Activated naive CD8-positive, alpha-beta T cell (primary cell): Measurements from ENCODE around the gene CTNNA2.

ENCODE experiments used
- H3K27ac Mint-ChIP-seq: one replicate; pipeline ENCODE4 v1.8.0; 2021; ENCODE audit warnings: mixed read lengths
- H3K27me3 Mint-ChIP-seq: one replicate; pipeline ENCODE4 v1.8.0; 2021; ENCODE audit warnings: mixed read lengths
- H3K36me3 Mint-ChIP-seq: one replicate; pipeline ENCODE4 v1.8.0; 2021; ENCODE audit warnings: mixed read lengths
- H3K4me1 Mint-ChIP-seq: one replicate; pipeline ENCODE4 v1.8.0; 2021; ENCODE audit warnings: low read depth, mixed read lengths
- H3K4me3 Mint-ChIP-seq: one replicate; pipeline ENCODE4 v1.8.0; 2021; ENCODE audit warnings: mild to moderate bottlenecking, mixed read lengths
- H3K9me3 Mint-ChIP-seq: one replicate; pipeline ENCODE4 v1.8.0; 2021; ENCODE audit warnings: low read depth, mixed read lengths

CTNNA2 gene

DNA sequence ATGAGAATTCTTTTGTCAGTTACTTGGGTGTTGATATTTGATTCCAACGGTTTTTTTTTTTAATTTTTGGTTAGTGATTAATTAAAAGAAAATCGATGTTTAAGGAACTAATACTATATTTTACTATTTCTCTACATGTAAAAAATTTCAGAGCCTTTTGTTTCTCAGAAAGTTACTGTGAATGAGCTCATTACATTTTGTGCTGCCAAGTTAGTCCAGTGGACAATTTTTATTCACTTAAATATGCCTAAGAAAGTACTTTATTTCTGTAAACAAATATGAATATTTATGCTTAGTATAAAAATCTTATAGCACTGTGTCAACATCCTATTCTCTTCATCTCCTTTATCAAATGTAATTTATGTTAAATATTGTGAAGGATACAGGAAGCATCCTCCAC lies 309.3 kb downstream of the CTNNA2 start:
- H3K27me3 Mint-ChIP-seq, result no peaks in the 10 kb centered on the region
- no peak overlapping the region for H3K27ac Mint-ChIP-seq
- H3K36me3 Mint-ChIP-seq, result no peaks in the 10 kb centered on the region
- H3K4me3 Mint-ChIP-seq, result no peak overlapping the region
- H3K9me3 Mint-ChIP-seq, result peaks cover 13% of the 10 kb centered on the region
- H3K4me1 Mint-ChIP-seq, result no peaks in the 10 kb centered on the region

DNA sequence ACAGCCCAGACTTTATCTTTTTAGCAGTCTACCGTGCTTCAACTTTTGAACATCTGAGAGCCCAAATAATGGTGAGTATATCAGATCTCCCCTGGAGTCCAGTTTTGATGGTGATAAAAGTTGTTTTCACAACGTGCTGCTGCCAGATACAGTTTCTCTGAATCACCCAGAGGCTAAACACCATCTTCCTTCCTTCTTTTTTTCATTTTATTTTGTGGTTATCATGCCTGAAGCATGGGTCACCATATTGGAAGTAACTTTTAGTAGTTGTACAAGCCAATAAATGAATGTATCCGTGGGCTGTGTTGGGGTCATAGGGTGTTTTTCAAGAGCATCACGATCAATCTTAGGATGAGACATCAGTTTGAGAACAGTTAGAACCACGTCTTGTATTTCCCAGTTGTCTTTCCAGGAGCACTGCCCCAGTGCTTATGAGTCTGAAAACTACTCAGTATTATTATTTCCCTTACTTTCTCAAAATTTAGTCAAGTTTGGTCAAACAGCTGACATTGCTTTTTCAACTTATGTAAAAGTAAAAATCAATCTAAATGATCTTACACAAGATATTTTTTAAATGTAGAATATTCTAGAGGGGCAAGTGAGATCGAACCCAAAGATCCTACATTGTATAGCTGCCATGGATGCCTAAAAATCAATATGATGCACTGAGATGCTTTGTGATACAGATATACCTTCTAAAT lies 311.4 kb downstream of the CTNNA2 start:
- H3K27ac Mint-ChIP-seq, result no peak overlapping the region
- no peaks in the 10 kb centered on the region for H3K4me1 Mint-ChIP-seq
- no peaks in the 10 kb centered on the region for H3K27me3 Mint-ChIP-seq
- H3K36me3 Mint-ChIP-seq, result no peaks in the 10 kb centered on the region
- no peak overlapping the region for H3K4me3 Mint-ChIP-seq
- H3K9me3 Mint-ChIP-seq, result peaks cover 13% of the 10 kb centered on the region

DNA sequence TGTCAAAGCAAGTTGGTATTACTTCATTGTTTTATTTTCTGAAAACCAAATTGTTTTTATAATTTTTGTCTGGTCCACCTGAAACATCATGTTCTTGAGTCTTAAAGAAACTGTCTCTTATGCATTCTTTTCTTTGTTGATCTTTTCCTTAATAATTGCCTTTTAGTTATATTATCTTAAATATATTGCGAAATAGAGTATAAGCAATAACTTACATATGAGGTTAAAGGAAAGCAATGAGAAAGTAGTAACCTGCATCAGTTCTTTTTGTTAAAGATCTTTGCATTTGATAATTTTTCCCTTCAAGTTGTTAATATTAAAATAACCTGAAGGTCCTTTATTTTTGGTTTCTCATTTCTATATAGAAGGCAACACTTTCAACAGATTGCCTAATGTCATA lies 315.0 kb downstream of the CTNNA2 start:
- Mint-ChIP-seq H3K36me3 (no peaks in the 10 kb centered on the region), H3K27ac (no peak overlapping the region), H3K4me3 (no peak overlapping the region), H3K27me3 (no peaks in the 10 kb centered on the region), H3K4me1 (no peaks in the 10 kb centered on the region), H3K9me3 (peaks cover 17% of the 10 kb centered on the region)

DNA sequence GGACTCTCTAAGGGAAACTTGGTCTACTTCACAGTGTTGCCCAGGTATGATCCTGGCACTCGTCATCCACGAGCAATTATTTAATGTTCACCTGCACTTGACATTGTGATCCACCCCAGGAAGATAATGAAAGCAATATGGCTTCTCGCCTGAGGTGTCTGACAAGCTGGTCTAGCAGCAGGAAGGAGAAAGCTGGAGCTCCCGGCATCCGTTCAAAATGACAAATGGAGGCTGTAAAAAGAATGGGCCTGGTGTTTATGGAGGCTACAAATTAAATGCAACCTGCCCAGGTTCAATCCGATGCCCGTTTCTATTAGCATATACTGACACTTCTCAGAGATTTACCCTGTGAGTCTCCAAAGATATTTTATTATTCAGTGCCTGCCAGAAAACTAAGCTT lies 317.6 kb downstream of the CTNNA2 start:
- no peak overlapping the region for H3K4me3 Mint-ChIP-seq
- H3K27ac Mint-ChIP-seq, result no peak overlapping the region
- H3K27me3 Mint-ChIP-seq, result no peaks in the 10 kb centered on the region
- H3K9me3 Mint-ChIP-seq, result peaks cover 10% of the 10 kb centered on the region
- no peaks in the 10 kb centered on the region for H3K36me3 Mint-ChIP-seq
- no peaks in the 10 kb centered on the region for H3K4me1 Mint-ChIP-seq

DNA sequence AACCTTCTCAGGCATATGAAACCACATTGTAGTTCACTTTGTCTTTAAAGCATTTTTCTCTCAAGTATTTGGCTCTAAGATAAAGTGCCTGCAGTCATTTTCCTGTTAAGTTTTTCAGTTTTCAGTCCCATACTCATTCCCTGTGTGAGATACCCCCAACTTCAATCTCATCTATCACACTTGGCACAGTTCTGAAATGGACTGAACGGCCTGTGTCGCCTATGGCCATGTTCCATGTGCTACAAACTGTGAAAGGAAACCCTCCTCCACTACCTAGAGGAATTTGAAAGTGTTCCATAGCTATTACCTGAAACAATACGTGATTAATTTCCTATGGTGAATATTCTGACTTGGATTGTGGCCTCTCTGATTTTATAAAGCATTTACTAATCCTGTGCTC lies 319.1 kb downstream of the CTNNA2 start:
- no peak overlapping the region for H3K4me3 Mint-ChIP-seq
- no peak overlapping the region for H3K27ac Mint-ChIP-seq
- H3K4me1 Mint-ChIP-seq, result no peaks in the 10 kb centered on the region
- no peaks in the 10 kb centered on the region for H3K27me3 Mint-ChIP-seq
- H3K36me3 Mint-ChIP-seq, result no peaks in the 10 kb centered on the region
- peaks cover 16% of the 10 kb centered on the region for H3K9me3 Mint-ChIP-seq

DNA sequence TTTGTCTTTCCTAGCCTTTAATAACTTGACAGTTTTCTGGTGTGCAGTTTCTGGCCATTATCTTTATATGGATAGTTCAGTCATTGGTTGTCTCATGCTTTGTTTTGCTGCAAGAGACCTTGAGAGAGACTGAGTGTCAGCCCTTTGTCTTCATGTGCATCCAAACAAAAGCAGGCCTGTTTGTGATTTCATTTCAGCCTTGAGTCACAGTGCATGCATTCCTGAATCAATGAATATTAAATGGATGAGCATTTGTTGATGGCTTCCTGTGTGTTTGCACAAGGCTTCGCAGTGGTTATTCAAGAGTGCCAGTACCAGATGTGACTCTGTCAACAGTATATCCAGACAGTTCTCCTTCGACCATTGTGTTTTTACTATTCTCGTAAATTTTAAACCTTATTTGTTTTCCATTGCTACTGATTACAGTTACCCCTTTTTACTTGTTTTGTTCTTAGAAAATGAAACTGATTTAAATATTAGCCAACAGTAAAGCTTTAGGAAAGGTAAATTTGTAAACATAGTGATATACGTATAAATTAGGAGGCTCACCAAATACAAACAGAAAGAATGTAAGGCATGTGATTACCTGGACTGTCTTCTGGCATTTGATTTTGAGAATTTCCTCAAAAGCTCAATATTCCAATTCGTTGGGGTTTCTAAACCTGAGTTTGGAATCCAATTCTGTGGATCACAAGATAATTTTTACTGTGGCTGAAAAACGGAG lies 319.8 kb downstream of the CTNNA2 start:
- Mint-ChIP-seq H3K27me3 (no peaks in the 10 kb centered on the region), H3K9me3 (peaks cover 16% of the 10 kb centered on the region), H3K4me1 (no peaks in the 10 kb centered on the region), H3K4me3 (no peak overlapping the region), H3K27ac (no peak overlapping the region), H3K36me3 (no peaks in the 10 kb centered on the region)

DNA sequence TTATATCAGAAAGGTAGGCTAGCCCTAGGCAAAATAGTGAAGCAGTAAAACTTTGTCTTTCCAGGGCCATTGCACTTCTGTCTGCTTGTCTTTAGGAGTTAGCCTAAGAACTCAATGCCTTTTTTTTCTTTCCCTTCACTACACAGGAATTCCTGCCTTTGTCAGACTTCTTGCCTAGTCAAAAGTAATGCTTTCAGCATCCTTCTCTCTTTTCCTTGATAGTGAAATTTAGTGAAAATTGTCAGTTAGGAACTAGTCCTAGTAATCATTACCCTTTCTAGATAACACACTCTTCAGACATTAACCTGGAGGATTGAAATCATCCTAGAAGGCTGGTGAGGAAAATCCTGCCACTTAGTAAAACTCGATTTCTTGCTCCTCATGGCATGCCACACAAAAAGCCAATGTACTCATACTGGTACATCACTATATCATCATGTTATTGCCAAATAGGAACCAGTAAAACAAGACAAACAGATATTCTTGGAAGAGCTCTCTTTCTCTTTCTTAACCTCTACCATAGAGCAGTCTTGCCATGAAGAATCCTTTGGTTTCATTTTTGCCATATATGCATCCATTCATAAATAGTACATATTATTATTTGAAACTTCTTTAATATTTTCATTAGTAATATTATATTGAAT lies 320.5 kb downstream of the CTNNA2 start:
- Mint-ChIP-seq H3K4me1 (no peaks in the 10 kb centered on the region), H3K27me3 (no peaks in the 10 kb centered on the region), H3K9me3 (peaks cover 19% of the 10 kb centered on the region), H3K4me3 (no peak overlapping the region), H3K36me3 (no peaks in the 10 kb centered on the region), H3K27ac (no peak overlapping the region)

DNA sequence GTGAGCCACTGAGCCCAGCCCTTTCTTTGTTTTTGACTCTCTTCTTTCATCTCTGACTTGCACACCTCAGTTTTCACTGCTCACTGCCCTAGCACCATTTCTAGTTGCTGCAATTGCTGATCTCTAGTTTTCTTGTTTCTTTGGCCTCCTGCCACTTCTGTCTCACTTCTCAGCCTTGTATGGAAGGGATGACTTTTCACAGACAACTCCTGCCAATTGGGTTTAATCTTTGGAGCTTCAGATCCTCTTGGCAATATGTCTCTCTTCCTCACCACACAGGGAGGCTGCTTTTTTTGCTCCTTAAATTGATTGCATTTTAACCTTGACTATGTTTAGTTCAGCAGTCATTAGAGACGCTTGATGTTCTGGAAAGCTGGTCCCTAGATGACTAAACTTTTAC lies 323.1 kb downstream of the CTNNA2 start:
- Mint-ChIP-seq H3K4me1 (no peaks in the 10 kb centered on the region), H3K27ac (no peak overlapping the region), H3K9me3 (peaks cover 20% of the 10 kb centered on the region), H3K27me3 (no peaks in the 10 kb centered on the region), H3K4me3 (no peak overlapping the region), H3K36me3 (no peaks in the 10 kb centered on the region)

DNA sequence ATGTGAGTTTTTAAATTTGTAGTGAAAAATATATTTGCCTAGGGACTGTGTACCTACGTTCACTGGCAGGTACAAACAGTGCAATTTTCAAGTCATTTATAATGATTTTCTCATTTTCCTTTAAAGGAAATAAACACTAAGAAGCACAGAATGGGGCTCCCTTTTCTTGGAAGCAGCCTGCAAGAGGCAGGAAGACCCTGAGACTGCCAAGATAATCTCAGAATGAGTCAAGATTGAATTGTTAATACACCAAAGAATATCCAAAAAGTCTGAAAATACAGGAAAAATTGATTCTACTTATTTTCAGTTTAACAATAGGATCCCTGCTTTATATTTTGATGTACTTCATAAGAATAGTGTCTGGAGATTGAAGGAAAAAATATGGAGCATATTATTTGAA lies 331.2 kb downstream of the CTNNA2 start:
- Mint-ChIP-seq H3K4me3 (no peak overlapping the region), H3K36me3 (no peaks in the 10 kb centered on the region), H3K9me3 (no peaks in the 10 kb centered on the region), H3K27me3 (no peaks in the 10 kb centered on the region), H3K4me1 (no peaks in the 10 kb centered on the region), H3K27ac (no peak overlapping the region)

DNA sequence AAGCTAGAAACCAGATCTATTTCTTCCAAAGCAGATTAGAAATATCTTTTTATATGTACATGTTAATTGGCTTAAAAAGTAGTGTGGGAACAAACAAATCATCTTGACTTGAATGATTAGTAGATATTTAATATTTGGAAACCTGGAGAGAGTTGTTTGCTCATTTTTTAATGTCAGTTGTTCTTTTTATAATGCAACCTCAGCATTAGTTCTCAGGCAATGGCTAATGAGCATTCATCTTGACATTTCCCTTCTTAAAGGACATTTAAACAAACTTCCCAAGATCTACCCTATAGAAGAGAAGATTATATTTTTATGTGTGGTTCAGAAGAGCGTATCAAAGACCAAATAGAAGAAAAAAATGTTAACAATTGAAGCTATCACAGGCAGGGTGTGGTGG lies 334.0 kb downstream of the CTNNA2 start:
- H3K36me3 Mint-ChIP-seq, result no peaks in the 10 kb centered on the region
- H3K9me3 Mint-ChIP-seq, result no peaks in the 10 kb centered on the region
- H3K27me3 Mint-ChIP-seq, result no peaks in the 10 kb centered on the region

DNA sequence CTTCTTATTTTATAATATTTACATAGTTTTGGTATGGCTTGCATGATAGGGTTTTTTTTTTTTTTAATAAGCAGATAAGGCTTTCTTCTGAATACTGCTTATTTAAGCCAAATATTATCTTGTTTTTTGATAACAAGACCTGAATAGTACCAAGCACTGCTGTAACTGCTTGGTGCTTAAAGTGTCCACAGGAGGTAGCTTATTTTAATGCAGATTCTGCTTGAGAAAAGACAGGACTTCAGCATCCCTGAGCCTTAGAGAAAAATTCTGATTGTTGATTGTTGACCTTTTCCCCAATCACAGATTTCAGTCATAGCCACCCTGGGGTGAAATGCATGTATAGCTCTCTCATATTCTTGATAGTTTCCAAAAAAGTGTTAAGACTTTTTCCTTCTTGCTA lies 336.4 kb downstream of the CTNNA2 start:
- Mint-ChIP-seq H3K4me1 (no peaks in the 10 kb centered on the region), H3K27ac (no peak overlapping the region), H3K9me3 (no peaks in the 10 kb centered on the region), H3K36me3 (no peaks in the 10 kb centered on the region), H3K27me3 (no peaks in the 10 kb centered on the region), H3K4me3 (no peak overlapping the region)

More for the DNA sequence above, 334.0 kb downstream of the CTNNA2 start:
- no peak overlapping the region for H3K4me3 Mint-ChIP-seq
- H3K4me1 Mint-ChIP-seq, result no peaks in the 10 kb centered on the region
- H3K27ac Mint-ChIP-seq, result no peak overlapping the region

DNA sequence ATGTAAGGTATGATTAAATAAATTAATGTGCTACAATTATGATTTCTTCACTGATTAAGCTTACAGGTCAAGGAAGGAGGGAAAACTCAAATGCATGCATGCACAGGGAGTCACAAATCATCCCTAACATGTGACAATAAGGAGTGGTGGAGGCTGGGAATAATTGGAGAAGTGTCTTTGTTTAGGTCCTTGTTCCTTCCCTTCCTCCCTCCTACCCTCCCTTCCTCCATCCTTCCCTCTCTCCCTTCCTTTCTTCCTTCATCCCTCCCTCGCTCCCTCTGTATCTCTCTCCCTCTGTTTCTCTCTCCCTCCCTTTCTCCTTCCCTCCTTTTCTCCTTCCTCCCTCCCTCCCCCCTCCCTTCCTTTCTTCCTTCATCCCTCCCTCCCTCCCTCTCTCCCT lies 337.1 kb downstream of the CTNNA2 start:
- no peak overlapping the region for H3K4me3 Mint-ChIP-seq
- H3K27ac Mint-ChIP-seq, result no peak overlapping the region
- no peaks in the 10 kb centered on the region for H3K27me3 Mint-ChIP-seq
- H3K4me1 Mint-ChIP-seq, result no peaks in the 10 kb centered on the region
- H3K9me3 Mint-ChIP-seq, result no peaks in the 10 kb centered on the region
- no peaks in the 10 kb centered on the region for H3K36me3 Mint-ChIP-seq

DNA sequence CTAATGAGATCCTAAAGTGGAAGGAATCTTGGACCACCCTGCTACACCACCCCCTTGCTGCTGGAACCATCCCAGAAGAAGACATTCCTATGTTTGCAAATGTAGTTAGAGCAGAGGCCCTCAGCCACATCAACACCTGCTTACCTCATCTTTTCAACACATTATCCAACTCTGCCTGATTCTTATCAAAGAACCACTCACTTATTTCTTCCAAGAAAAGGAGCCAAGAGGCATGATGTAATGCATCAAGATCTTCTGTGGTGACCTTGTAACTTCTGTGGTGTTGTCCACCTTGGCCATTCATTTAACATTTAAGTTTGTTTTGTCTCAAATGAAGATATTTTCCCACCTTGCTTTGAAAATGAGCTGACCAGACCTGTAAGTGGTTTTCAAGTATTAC lies 338.1 kb downstream of the CTNNA2 start:
- H3K4me1 Mint-ChIP-seq, result no peaks in the 10 kb centered on the region
- H3K27me3 Mint-ChIP-seq, result no peaks in the 10 kb centered on the region
- no peak overlapping the region for H3K27ac Mint-ChIP-seq
- H3K4me3 Mint-ChIP-seq, result no peak overlapping the region
- no peaks in the 10 kb centered on the region for H3K9me3 Mint-ChIP-seq
- no peaks in the 10 kb centered on the region for H3K36me3 Mint-ChIP-seq

DNA sequence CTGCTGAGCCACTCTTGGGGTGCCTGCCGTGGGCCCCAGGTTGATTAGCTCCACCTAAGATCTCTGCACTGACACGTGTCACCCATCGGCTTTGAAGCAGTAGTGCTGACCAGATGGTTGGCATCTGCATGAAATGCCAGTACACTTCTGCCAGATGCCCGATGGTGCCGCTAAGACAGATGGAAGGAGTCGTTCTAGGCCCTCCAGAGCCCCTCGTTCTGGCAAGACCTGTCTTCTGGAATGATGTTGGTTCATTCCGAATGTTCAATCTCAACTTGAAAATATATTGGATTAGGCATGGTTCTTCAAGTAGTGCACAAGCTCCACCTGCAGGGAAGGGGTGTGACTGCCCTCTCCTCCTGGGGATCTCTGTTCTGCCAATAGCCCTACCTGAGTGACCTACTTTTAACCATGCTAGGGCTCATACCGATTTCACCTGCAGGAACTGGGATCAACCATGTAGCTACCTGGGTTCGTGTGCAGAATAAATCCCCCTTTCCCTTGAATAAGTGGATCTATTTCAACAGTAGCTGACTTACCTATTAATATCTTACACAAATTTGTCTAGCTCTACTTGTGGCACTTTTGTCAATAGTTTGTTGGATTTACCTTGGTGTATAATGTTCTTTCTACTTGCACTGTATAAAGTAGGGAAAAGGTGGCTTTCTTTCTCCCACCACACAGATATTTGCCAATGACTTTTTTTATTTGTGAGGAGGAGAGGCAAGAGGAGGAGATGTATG lies 342.6 kb downstream of the CTNNA2 start:
- Mint-ChIP-seq H3K4me3 (no peak overlapping the region), H3K27ac (no peak overlapping the region), H3K36me3 (no peaks in the 10 kb centered on the region), H3K9me3 (no peaks in the 10 kb centered on the region), H3K27me3 (no peaks in the 10 kb centered on the region), H3K4me1 (no peaks in the 10 kb centered on the region)

DNA sequence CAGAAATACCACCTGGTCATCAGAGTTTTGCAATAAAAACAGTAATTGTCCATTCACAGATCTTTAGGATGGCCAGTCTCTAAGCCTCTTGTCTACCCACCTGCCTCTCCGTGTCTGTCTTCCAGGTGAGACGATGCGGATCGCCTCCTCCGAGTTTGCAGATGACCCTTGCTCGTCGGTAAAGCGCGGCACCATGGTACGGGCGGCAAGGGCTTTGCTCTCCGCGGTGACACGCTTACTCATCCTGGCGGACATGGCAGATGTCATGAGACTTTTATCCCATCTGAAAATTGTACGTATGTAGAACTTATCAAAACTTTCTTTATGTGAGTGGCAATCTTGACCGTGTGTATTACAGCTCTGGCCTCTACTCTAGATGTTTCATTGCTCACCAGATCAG lies 345.0 kb downstream of the CTNNA2 start:
- Mint-ChIP-seq H3K27ac (no peak overlapping the region), H3K4me1 (no peaks in the 10 kb centered on the region), H3K36me3 (no peaks in the 10 kb centered on the region), H3K9me3 (no peaks in the 10 kb centered on the region), H3K27me3 (no peaks in the 10 kb centered on the region), H3K4me3 (no peak overlapping the region)
